Mesenchymal stem cell (in vitro differentiated cells and primary cell): ENCODE measurements around the gene LDAH.

Experiments used
- DNase-seq: peaks from one replicate; pipeline ENCODE4 v3.0.0-alpha.2; 2013
- H2AFZ ChIP-seq: one replicate; pipeline ENCODE4 v1.6.1; 2013; ENCODE audit warnings: low read depth, mild to moderate bottlenecking, control low read depth, inconsistent platforms, low read length, moderate library complexity
- H2AK5ac ChIP-seq: 2 replicates; pipeline ENCODE4 v1.6.1; 2013; ENCODE audit warnings: low read length, moderate library complexity, mild to moderate bottlenecking, inconsistent platforms; ENCODE audit not compliant: severe bottlenecking
- H2BK120ac ChIP-seq: one replicate; pipeline ENCODE4 v1.6.1; 2013; ENCODE audit warnings: low read depth, mild to moderate bottlenecking, inconsistent platforms, low read length, moderate library complexity
- H2BK12ac ChIP-seq, 2 experiments: one replicate each; pipeline ENCODE4 v1.6.1; 2013; ENCODE audit warnings: inconsistent platforms in 2 of 2, low read length in 2 of 2, mild to moderate bottlenecking in 2 of 2, moderate library complexity in 2 of 2, control low read depth in 1 of 2
- H2BK15ac ChIP-seq: one replicate; pipeline ENCODE4 v1.6.1; 2013; ENCODE audit warnings: mild to moderate bottlenecking, low read depth, inconsistent platforms; ENCODE audit not compliant: poor library complexity, severe bottlenecking
- H2BK5ac ChIP-seq: 2 replicates; pipeline ENCODE4 v1.6.1; 2013; ENCODE audit warnings: low read depth, mild to moderate bottlenecking, low read length, control low read depth, inconsistent platforms; ENCODE audit not compliant: poor library complexity, severe bottlenecking
- H3K14ac ChIP-seq, 2 experiments: one replicate each; pipeline ENCODE4 v1.6.1; 2013; ENCODE audit warnings: inconsistent platforms in 2 of 2, low read length in 2 of 2, control low read depth in 1 of 2, mild to moderate bottlenecking in 1 of 2, moderate library complexity in 1 of 2
- H3K18ac ChIP-seq, 2 experiments: one replicate each; pipeline ENCODE4 v1.6.1; 2013; ENCODE audit warnings: inconsistent platforms in 2 of 2, low read length in 2 of 2, control low read depth in 1 of 2, low read depth in 1 of 2, mild to moderate bottlenecking in 1 of 2
- H3K23ac ChIP-seq, 2 experiments: one replicate each; pipeline ENCODE4 v1.6.1; 2013; ENCODE audit warnings: inconsistent platforms in 2 of 2, low read length in 2 of 2, mild to moderate bottlenecking in 2 of 2, moderate library complexity in 2 of 2, control low read depth in 1 of 2
- H3K27ac ChIP-seq: 2 replicates; pipeline ENCODE4 v1.5.1; 2013; ENCODE audit warnings: mild to moderate bottlenecking, moderate library complexity, low read length, control low read depth, inconsistent platforms; ENCODE audit not compliant: poor library complexity, severe bottlenecking
- H3K27me3 ChIP-seq, 2 experiments: 2 replicates each; pipeline versions ENCODE4 v1.6.1 to v1.7.0; 2013; ENCODE audit warnings: low read length in 2 of 2, mild to moderate bottlenecking in 2 of 2, moderate library complexity in 2 of 2, control low read depth in 1 of 2, inconsistent platforms in 1 of 2; ENCODE audit not compliant: control insufficient read depth in 1 of 2, insufficient read depth in 1 of 2
- H3K36me3 ChIP-seq, 2 experiments: 2 replicates each; pipeline versions ENCODE4 v1.6.1 to v1.7.0; 2013; ENCODE audit warnings: low read length in 2 of 2, control low read depth in 1 of 2, inconsistent platforms in 1 of 2, low read depth in 1 of 2, mild to moderate bottlenecking in 1 of 2; ENCODE audit not compliant: insufficient read depth in 2 of 2, control insufficient read depth in 1 of 2
- H3K4ac ChIP-seq, 2 experiments: one replicate each; pipeline ENCODE4 v1.6.1; 2013; ENCODE audit warnings: inconsistent platforms in 2 of 2, low read length in 2 of 2, mild to moderate bottlenecking in 2 of 2, moderate library complexity in 2 of 2, control low read depth in 1 of 2, low read depth in 1 of 2
- H3K4me1 ChIP-seq: 2 replicates; pipeline ENCODE4 v1.6.1; 2013; ENCODE audit warnings: low read depth, low read length, control low read depth; ENCODE audit not compliant: control insufficient read depth, insufficient read depth
- H3K4me2 ChIP-seq: 2 replicates; pipeline ENCODE4 v1.6.1; 2013; ENCODE audit warnings: low read length, mild to moderate bottlenecking, inconsistent platforms; ENCODE audit not compliant: poor library complexity, severe bottlenecking
- H3K4me3 ChIP-seq, 2 experiments: 2 replicates each; pipeline versions ENCODE4 v1.5.1 to v1.7.0; 2013; ENCODE audit warnings: low read length in 2 of 2, mild to moderate bottlenecking in 2 of 2, control low read depth in 1 of 2, low read depth in 1 of 2; ENCODE audit not compliant: insufficient read depth in 1 of 2
- H3K79me1 ChIP-seq: replicated peaks from 2 replicates; pipeline ENCODE4 v1.6.1; 2013; ENCODE audit warnings: mild to moderate bottlenecking, control low read depth, low read length, inconsistent platforms; ENCODE audit not compliant: poor library complexity, severe bottlenecking
- H3K9ac ChIP-seq: 2 replicates; pipeline ENCODE4 v1.7.0; 2013; ENCODE audit warnings: mild to moderate bottlenecking, low read length, moderate library complexity
- H3K9me3 ChIP-seq: 2 replicates; pipeline ENCODE4 v1.7.0; 2013; ENCODE audit warnings: mild to moderate bottlenecking, low read length; ENCODE audit not compliant: control insufficient read depth
- H4K8ac ChIP-seq: one replicate; pipeline ENCODE4 v1.6.1; 2013; ENCODE audit warnings: inconsistent platforms, mild to moderate bottlenecking, low read length, moderate library complexity
- H4K91ac ChIP-seq: one replicate; pipeline ENCODE4 v1.6.1; 2013; ENCODE audit warnings: mild to moderate bottlenecking, low read length, inconsistent platforms
- WGBS: methylation state at CpG from one replicate; pipeline ENCODE4 v1.1.7; 2013; ENCODE audit warnings: mixed read lengths; 5-methylcytosine and 5-hydroxymethylcytosine counted together

LDAH gene

GRCh38 chr2:20838016-20838415, 15.1 kb upstream of the LDAH start:
- no peak overlapping the region for H3K18ac ChIP-seq
- 90% methylated on average over 1 of the region's 2 CpGs for WGBS
- no peak for DNase-seq
- H2BK5ac ChIP-seq: no peak overlapping the region
- no peak overlapping the region for H3K4ac ChIP-seq
- H3K79me1 ChIP-seq: no peaks in the 10 kb centered on the region
- H2AK5ac ChIP-seq: no peak overlapping the region
- H4K8ac ChIP-seq: no peak overlapping the region
- H2AFZ ChIP-seq: no peak overlapping the region
- no peak overlapping the region for H3K4me2 ChIP-seq
- H3K27ac ChIP-seq: no peak overlapping the region
- no peaks in the 10 kb centered on the region for H3K4me1 ChIP-seq
- no peak overlapping the region for H3K4me3 ChIP-seq
- H4K91ac ChIP-seq: no peak overlapping the region
- no peak overlapping the region for H2BK120ac ChIP-seq
- H2BK15ac ChIP-seq: no peak overlapping the region
- peaks cover 5 to 8% of the 10 kb centered on the region in 2 experiments for H3K27me3 ChIP-seq
- H3K9ac ChIP-seq: no peak overlapping the region
- no peaks in the 10 kb centered on the region for H3K9me3 ChIP-seq
- H3K36me3 ChIP-seq: no peaks in the 10 kb centered on the region
- no peak overlapping the region for H3K23ac ChIP-seq
- H2BK12ac ChIP-seq: no peak overlapping the region
- H3K14ac ChIP-seq: no peak overlapping the region

- H3K14ac ChIP-seq: no peak overlapping the region
- H2BK5ac ChIP-seq: no peak overlapping the region
- H3K4ac ChIP-seq: no peak overlapping the region
- no CpG with 5 or more reads among the region's 1 CpG for WGBS
- H3K27ac ChIP-seq: no peak overlapping the region
- no peak overlapping the region for H2BK120ac ChIP-seq
- H2BK12ac ChIP-seq: no peak overlapping the region
- no peaks in the 10 kb centered on the region for H3K36me3 ChIP-seq
- no peak overlapping the region for H2AFZ ChIP-seq
- no peak overlapping the region for H2BK15ac ChIP-seq
- no peak overlapping the region for H3K18ac ChIP-seq
- no peak overlapping the region for H3K23ac ChIP-seq
- H3K4me1 ChIP-seq: no peaks in the 10 kb centered on the region
- H3K9ac ChIP-seq: no peak overlapping the region
- H3K79me1 ChIP-seq: no peaks in the 10 kb centered on the region
- H3K27me3 ChIP-seq: peaks cover 0 to 4% of the 10 kb centered on the region in 2 experiments
- H4K91ac ChIP-seq: no peak overlapping the region
- no peak overlapping the region for H2AK5ac ChIP-seq
- no peak overlapping the region for H3K4me2 ChIP-seq
- H3K9me3 ChIP-seq: no peaks in the 10 kb centered on the region
- DNase-seq: no peak
- H4K8ac ChIP-seq: no peak overlapping the region
- no peak overlapping the region for H3K4me3 ChIP-seq
Measured at GRCh38 chr2:20836521-20836920, 13.6 kb upstream of the LDAH start.

DNA sequence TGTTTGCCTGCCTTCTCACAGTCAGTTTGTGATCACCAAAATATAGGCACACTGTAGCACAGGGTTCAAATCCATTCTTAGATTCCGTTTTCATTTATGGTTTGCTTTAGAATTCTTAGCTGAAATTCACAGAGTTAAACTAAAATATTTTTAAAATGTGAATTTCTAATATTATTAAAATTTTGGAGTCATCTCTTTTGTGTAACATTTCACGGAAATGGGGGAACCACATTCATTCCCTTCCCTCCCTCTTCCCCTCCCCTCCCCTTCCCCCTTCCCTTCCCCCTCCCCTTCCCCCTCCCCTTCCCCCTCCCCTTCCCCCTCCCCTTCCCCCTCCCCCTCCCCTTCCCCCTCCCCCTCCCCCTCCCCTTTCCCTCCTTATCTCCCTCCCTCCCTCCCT, 11.4 kb upstream of the LDAH start:
- Histone ChIP-seq H3K9me3 (no peaks in the 10 kb centered on the region), H2BK120ac (no peak overlapping the region), H3K18ac (no peak overlapping the region), H3K4me2 (no peak overlapping the region), H3K27ac (no peak overlapping the region), H3K4me3 (no peak overlapping the region), H4K91ac (no peak overlapping the region), H2BK15ac (no peak overlapping the region), H3K23ac (no peak overlapping the region), H3K27me3 (peaks cover 10 to 12% of the 10 kb centered on the region in 2 experiments), H3K14ac (no peak overlapping the region), H2AFZ (no peak overlapping the region), H2AK5ac (no peak overlapping the region), H4K8ac (no peak overlapping the region), H3K9ac (no peak overlapping the region), H2BK5ac (no peak overlapping the region), H3K4ac (no peak overlapping the region), H2BK12ac (no peak overlapping the region), H3K36me3 (no peaks in the 10 kb centered on the region), H3K79me1 (no peaks in the 10 kb centered on the region), H3K4me1 (no peaks in the 10 kb centered on the region)
- WGBS: no CpG with 5 or more reads among the region's 2 CpGs
- no peak for DNase-seq

DNA sequence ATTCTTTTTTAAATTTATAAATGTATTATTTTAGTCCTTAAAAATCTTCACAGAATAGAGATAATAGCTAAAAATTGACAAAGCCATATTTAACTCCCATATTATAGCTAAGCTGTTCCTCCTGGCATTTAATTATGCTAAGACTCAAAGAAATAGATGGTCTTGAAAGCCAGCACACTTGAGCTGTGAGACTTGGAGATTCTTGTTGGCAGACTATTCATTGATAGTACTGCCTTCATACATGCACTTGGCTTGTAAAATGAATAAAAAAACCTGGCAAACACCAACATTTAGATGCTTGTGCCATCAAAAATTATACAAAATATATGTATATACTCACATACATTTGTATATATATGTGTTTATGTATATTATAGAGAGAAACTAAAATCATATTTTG, 9.7 kb upstream of the LDAH start:
- Histone ChIP-seq H3K14ac (no peak overlapping the region), H3K4me3 (no peak overlapping the region), H3K9me3 (no peaks in the 10 kb centered on the region), H3K27me3 (peaks cover 10 to 12% of the 10 kb centered on the region in 2 experiments), H3K79me1 (no peaks in the 10 kb centered on the region), H3K4ac (no peak overlapping the region), H2BK5ac (no peak overlapping the region), H4K91ac (no peak overlapping the region), H2BK12ac (no peak overlapping the region), H2AFZ (no peak overlapping the region), H3K36me3 (no peaks in the 10 kb centered on the region), H3K9ac (no peak overlapping the region), H2BK120ac (no peak overlapping the region), H3K4me1 (no peaks in the 10 kb centered on the region), H3K4me2 (no peak overlapping the region), H4K8ac (no peak overlapping the region), H2AK5ac (no peak overlapping the region), H3K18ac (no peak overlapping the region), H3K27ac (no peak overlapping the region), H3K23ac (no peak overlapping the region), H2BK15ac (no peak overlapping the region)
- no peak for DNase-seq
